ENCODE data around the gene TMEM150B. TPM values are rescaled to one million over a fixed set of nuclear protein-coding genes. Genes with fewer than 3 reads are reported as not detected.

TMEM150B gene
- polyA plus RNA-seq, 1 of the 3 experiments (the other 2 are of a cell fraction), result not detected

DNA sequence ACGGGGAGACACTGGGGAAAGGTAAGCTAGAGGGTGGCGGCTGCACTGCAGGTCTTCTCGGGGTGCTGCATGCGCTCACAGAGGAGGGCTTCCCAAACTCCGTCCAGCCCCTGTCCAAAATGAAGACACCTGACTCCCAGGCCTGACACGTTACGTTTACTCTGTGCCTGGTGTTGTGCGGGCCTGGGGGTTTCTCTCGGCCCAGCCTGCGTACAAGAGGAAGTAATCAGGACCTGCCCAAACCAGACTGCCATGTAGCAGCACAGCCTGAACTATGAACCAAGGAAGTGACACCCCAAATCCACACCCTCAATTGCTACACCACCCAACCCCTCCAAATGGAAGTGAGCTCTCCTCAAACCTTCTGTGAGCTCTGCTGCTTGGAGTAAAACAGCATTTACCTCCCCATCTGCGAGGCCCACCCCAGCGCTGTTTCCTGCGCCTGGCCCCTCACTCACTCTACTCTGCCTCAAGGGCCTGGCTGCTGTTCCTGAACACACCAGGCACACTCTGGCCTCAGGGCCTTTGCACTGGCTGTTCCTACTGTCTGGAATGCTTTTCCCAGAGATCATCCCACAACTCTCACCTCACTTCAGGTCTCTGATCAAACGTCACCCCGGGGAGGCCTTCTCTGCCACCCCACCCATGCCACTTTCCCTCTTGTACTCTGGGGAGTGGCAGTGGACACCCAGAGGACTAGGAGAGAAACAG is 48.3 kb downstream of the TMEM150B start:
- Histone ChIP-seq H3K36me3 (replicated peaks in 1 of 2; ENCODE audit: control insufficient read depth in 1 of 2, insufficient read depth in 2 of 2, low read length in 1 of 2) (peaks cover 0 to 24% of the 10 kb centered on the region in 2 experiments), H2AFZ (ENCODE audit: low read depth) (no peak overlapping the region), H3K27ac (ENCODE audit: low read depth in 2 of 2, low read length in 1 of 2) (no peak overlapping the region), H3K4me3 (ENCODE audit: low read depth in 2 of 2, low read length in 1 of 2) (no peak overlapping the region), H4K20me1 (ENCODE audit: insufficient read depth) (no peaks in the 10 kb centered on the region), H3K9ac (no peak overlapping the region), H3K79me2 (ENCODE audit: insufficient read depth) (peaks cover 6% of the 10 kb centered on the region; the same call in 1 of the 2 replicates), H3K4me1 (ENCODE audit: control insufficient read depth in 1 of 2, insufficient read depth in 2 of 2, low read depth in 1 of 2, low read length in 1 of 2) (peaks cover 0 to 4% of the 10 kb centered on the region in 2 experiments; a peak in 1 of 4 replicates), H3K9me3 (no peaks in the 10 kb centered on the region), H3F3A (replicated peaks; ENCODE audit: insufficient read depth) (peaks cover 13% of the 10 kb centered on the region), H3K4me2 (no peak overlapping the region), H3K27me3 (ENCODE audit: insufficient read depth) (no peaks in the 10 kb centered on the region), H3K9me2 (no peaks in the 10 kb centered on the region)
- POLR2A ChIA-PET, result no interaction called here
- TF ChIP-seq, protein P1, sequence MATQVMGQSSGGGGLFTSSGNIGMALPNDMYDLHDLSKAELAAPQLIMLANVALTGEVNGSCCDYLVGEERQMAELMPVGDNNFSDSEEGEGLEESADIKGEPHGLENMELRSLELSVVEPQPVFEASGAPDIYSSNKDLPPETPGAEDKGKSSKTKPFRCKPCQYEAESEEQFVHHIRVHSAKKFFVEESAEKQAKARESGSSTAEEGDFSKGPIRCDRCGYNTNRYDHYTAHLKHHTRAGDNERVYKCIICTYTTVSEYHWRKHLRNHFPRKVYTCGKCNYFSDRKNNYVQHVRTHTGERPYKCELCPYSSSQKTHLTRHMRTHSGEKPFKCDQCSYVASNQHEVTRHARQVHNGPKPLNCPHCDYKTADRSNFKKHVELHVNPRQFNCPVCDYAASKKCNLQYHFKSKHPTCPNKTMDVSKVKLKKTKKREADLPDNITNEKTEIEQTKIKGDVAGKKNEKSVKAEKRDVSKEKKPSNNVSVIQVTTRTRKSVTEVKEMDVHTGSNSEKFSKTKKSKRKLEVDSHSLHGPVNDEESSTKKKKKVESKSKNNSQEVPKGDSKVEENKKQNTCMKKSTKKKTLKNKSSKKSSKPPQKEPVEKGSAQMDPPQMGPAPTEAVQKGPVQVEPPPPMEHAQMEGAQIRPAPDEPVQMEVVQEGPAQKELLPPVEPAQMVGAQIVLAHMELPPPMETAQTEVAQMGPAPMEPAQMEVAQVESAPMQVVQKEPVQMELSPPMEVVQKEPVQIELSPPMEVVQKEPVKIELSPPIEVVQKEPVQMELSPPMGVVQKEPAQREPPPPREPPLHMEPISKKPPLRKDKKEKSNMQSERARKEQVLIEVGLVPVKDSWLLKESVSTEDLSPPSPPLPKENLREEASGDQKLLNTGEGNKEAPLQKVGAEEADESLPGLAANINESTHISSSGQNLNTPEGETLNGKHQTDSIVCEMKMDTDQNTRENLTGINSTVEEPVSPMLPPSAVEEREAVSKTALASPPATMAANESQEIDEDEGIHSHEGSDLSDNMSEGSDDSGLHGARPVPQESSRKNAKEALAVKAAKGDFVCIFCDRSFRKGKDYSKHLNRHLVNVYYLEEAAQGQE (IDR thresholded peaks at IDR 0.05; ENCODE audit: low read depth, low read length), result no peak
- TF ChIP-seq CHD2 (IDR thresholded peaks at IDR 0.05; ENCODE audit: low read length, partially characterized antibody) (no peak), FOSL2 (IDR thresholded peaks at IDR 0.05; ENCODE audit: borderline replicate concordance, low read depth) (no peak), GATA2 (CRISPR knock-in tag; IDR thresholded peaks at IDR 0.05) (no peak), FOXM1 (IDR thresholded peaks at IDR 0.05; ENCODE audit: low read depth) (no peak), RXRA (IDR thresholded peaks at IDR 0.05; ENCODE audit: borderline replicate concordance, low read depth) (no peak), RAD21 (IDR thresholded peaks at IDR 0.05; ENCODE audit: low read length) (no peak), NRF1 (IDR thresholded peaks at IDR 0.05; ENCODE audit: low read depth, low read length) (no peak), ELF1 (IDR thresholded peaks at IDR 0.05) (no peak), TAF1 (IDR thresholded peaks at IDR 0.05; ENCODE audit: borderline replicate concordance, low read depth, low read length) (no peak), TEAD4 (IDR thresholded peaks at IDR 0.05; ENCODE audit: borderline replicate concordance, insufficient read depth) (no peak), MXI1 (IDR thresholded peaks at IDR 0.05; ENCODE audit: low read depth, low read length) (no peak), GABPA (IDR thresholded peaks at IDR 0.05; ENCODE audit: low read depth) (no peak)
- TF ChIP-seq, protein P2, sequence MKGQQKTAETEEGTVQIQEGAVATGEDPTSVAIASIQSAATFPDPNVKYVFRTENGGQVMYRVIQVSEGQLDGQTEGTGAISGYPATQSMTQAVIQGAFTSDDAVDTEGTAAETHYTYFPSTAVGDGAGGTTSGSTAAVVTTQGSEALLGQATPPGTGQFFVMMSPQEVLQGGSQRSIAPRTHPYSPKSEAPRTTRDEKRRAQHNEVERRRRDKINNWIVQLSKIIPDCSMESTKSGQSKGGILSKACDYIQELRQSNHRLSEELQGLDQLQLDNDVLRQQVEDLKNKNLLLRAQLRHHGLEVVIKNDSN (IDR thresholded peaks at IDR 0.05; ENCODE audit: borderline replicate concordance, low read depth), result no peak
- TF ChIP-seq, protein P3, sequence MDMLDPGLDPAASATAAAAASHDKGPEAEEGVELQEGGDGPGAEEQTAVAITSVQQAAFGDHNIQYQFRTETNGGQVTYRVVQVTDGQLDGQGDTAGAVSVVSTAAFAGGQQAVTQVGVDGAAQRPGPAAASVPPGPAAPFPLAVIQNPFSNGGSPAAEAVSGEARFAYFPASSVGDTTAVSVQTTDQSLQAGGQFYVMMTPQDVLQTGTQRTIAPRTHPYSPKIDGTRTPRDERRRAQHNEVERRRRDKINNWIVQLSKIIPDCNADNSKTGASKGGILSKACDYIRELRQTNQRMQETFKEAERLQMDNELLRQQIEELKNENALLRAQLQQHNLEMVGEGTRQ (IDR thresholded peaks at IDR 0.05; ENCODE audit: borderline replicate concordance, low read depth, low read length), result no peak
- TF ChIP-seq, protein P4, sequence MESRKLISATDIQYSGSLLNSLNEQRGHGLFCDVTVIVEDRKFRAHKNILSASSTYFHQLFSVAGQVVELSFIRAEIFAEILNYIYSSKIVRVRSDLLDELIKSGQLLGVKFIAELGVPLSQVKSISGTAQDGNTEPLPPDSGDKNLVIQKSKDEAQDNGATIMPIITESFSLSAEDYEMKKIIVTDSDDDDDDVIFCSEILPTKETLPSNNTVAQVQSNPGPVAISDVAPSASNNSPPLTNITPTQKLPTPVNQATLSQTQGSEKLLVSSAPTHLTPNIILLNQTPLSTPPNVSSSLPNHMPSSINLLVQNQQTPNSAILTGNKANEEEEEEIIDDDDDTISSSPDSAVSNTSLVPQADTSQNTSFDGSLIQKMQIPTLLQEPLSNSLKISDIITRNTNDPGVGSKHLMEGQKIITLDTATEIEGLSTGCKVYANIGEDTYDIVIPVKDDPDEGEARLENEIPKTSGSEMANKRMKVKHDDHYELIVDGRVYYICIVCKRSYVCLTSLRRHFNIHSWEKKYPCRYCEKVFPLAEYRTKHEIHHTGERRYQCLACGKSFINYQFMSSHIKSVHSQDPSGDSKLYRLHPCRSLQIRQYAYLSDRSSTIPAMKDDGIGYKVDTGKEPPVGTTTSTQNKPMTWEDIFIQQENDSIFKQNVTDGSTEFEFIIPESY (IDR thresholded peaks at IDR 0.05; ENCODE audit: borderline replicate concordance, low read depth), result no peak
- TF ChIP-seq, protein P5, sequence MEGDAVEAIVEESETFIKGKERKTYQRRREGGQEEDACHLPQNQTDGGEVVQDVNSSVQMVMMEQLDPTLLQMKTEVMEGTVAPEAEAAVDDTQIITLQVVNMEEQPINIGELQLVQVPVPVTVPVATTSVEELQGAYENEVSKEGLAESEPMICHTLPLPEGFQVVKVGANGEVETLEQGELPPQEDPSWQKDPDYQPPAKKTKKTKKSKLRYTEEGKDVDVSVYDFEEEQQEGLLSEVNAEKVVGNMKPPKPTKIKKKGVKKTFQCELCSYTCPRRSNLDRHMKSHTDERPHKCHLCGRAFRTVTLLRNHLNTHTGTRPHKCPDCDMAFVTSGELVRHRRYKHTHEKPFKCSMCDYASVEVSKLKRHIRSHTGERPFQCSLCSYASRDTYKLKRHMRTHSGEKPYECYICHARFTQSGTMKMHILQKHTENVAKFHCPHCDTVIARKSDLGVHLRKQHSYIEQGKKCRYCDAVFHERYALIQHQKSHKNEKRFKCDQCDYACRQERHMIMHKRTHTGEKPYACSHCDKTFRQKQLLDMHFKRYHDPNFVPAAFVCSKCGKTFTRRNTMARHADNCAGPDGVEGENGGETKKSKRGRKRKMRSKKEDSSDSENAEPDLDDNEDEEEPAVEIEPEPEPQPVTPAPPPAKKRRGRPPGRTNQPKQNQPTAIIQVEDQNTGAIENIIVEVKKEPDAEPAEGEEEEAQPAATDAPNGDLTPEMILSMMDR (IDR thresholded peaks at IDR 0.05), result no peak
- CTCF ChIA-PET, result interaction anchor here (0.9 to 2.5 kb wide), 4 partner anchors 15 to 117 kb away, joined by 3 to 7 read pairs (median 5); partner anchors contain the start of gene PPP6R1
- no peak for DNase-seq
- WGBS (ENCODE audit: low lambda C conversion rate), result 95% methylated on average over 8 of the region's 15 CpGs
